WTC11 (cell line): ENCODE data around the gene ZNF750. TPM values are rescaled to one million over a fixed set of nuclear protein-coding genes. Genes with fewer than 3 reads are reported as not detected.

Experiments
- ATAC-seq: fragments of 200-7000 bp; cut with Tn5 transposase; 2 replicates; pipeline ENCODE4 v1.10.0; 2021; ENCODE audit warnings: mild to moderate bottlenecking, moderate library complexity
- CTCF ChIA-PET: fragments of 300-600 bp; sonication (Branson Sonifier 250); formaldehyde crosslinking; loops from one replicate; lab custom pipeline; 2021; ENCODE audit warnings: antibody characterized with exemption; lab: Charles Lee
- POLR2A ChIA-PET: fragments of 350-600 bp; sonication (Branson Sonifier 250); formaldehyde crosslinking; loops from one replicate; lab custom pipeline; 2021; ENCODE audit warnings: antibody characterized with exemption; lab: Charles Lee
- DNase-seq: peaks from one replicate; pipeline ENCODE4 v3.0.0; 2021; ENCODE audit warnings: low spot score
- H3K27ac Mint-ChIP-seq: 2 replicates; pipeline ENCODE4 v1.8.0; 2021; ENCODE audit warnings: mixed read lengths
- H3K27me3 Mint-ChIP-seq: 2 replicates; pipeline ENCODE4 v1.8.0; 2021; ENCODE audit warnings: low read depth, mild to moderate bottlenecking, moderate library complexity, mixed read lengths
- H3K36me3 Mint-ChIP-seq: 2 replicates; pipeline ENCODE4 v1.8.0; 2021; ENCODE audit warnings: mixed read lengths
- H3K4me1 Mint-ChIP-seq: 2 replicates; pipeline ENCODE4 v1.8.0; 2022; ENCODE audit warnings: mixed read lengths
- H3K4me3 Mint-ChIP-seq: 2 replicates; pipeline ENCODE4 v1.8.0; 2021; ENCODE audit warnings: mild to moderate bottlenecking, moderate library complexity, mixed read lengths
- H3K9me3 Mint-ChIP-seq: 2 replicates; pipeline ENCODE4 v1.8.0; 2021; ENCODE audit warnings: mixed read lengths
- ATF1 ChIP-seq: sonication (generic); formaldehyde crosslinking; IDR thresholded peaks from 2 replicates; pipeline ENCODE4 v1.8.1; 2023; ENCODE audit warnings: mild to moderate bottlenecking, moderate library complexity, missing genetic modification reagents
- ATF6 ChIP-seq: sonication (generic); formaldehyde crosslinking; IDR thresholded peaks from 2 replicates; pipeline ENCODE4 v1.8.1; 2023; ENCODE audit warnings: mild to moderate bottlenecking, missing genetic modification reagents
- CDX4 ChIP-seq: fragments of 250-450 bp; sonication (Bioruptor Pico); IDR thresholded peaks from 2 replicates; pipeline ENCODE4 v1.9.0; 2021; ENCODE audit warnings: moderate library complexity, mild to moderate bottlenecking, inconsistent platforms, borderline replicate concordance
- FOXJ3 ChIP-seq: sonication (generic); formaldehyde crosslinking; IDR thresholded peaks from 2 replicates; pipeline ENCODE4 v1.9.0; 2021; ENCODE audit warnings: missing genetic modification reagents, mild to moderate bottlenecking, borderline replicate concordance
- FOXP1 ChIP-seq: sonication (generic); formaldehyde crosslinking; IDR thresholded peaks from 2 replicates; pipeline ENCODE4 v1.8.0; 2022; ENCODE audit warnings: missing genetic modification reagents, mild to moderate bottlenecking, moderate library complexity, borderline replicate concordance
- FOXP4 ChIP-seq: sonication (generic); formaldehyde crosslinking; IDR thresholded peaks from 2 replicates; pipeline ENCODE4 v1.8.0; 2022; ENCODE audit warnings: mild to moderate bottlenecking, missing genetic modification reagents
- HMGXB4 ChIP-seq: sonication (generic); formaldehyde crosslinking; IDR thresholded peaks from 2 replicates; pipeline ENCODE4 v1.8.1; 2023; ENCODE audit warnings: mild to moderate bottlenecking, moderate library complexity, missing genetic modification reagents
- NFE2L1 ChIP-seq: sonication (generic); formaldehyde crosslinking; IDR thresholded peaks from 2 replicates; pipeline ENCODE4 v1.8.1; 2023; ENCODE audit warnings: missing genetic modification reagents
- TEAD1 ChIP-seq: sonication (generic); formaldehyde crosslinking; IDR thresholded peaks from 2 replicates; pipeline ENCODE4 v1.8.0; 2022; ENCODE audit warnings: mild to moderate bottlenecking, missing genetic modification reagents
- ZNF121 ChIP-seq: sonication (generic); formaldehyde crosslinking; IDR thresholded peaks from 2 replicates; pipeline ENCODE4 v1.8.0; 2023; ENCODE audit warnings: missing genetic modification reagents
- ZNF396 ChIP-seq: fragments of 250-450 bp; sonication (Bioruptor Pico); IDR thresholded peaks from 2 replicates; pipeline ENCODE4 v1.8.0; 2021; ENCODE audit warnings: mild to moderate bottlenecking, moderate library complexity, borderline replicate concordance
- ZNF416 ChIP-seq: fragments of 250-450 bp; sonication (Bioruptor Pico); IDR thresholded peaks from 2 replicates; pipeline ENCODE4 v1.9.0; 2021; ENCODE audit warnings: mild to moderate bottlenecking, inconsistent platforms
- ZNF671 ChIP-seq: fragments of 250-450 bp; sonication (Bioruptor Pico); IDR thresholded peaks from 2 replicates; pipeline ENCODE4 v1.8.0; 2021; ENCODE audit warnings: mild to moderate bottlenecking
- total RNA-seq: library from RNA; stranded (reverse); gene quantifications from 3 replicates; pipeline ENCODE4 v1.2.3, GENCODE V29; 2021
- TF ChIP-seq, protein P1 (sequence below): sonication (generic); formaldehyde crosslinking; IDR thresholded peaks from 2 replicates; pipeline ENCODE4 v1.8.0; 2022; ENCODE audit warnings: missing genetic modification reagents
- TF ChIP-seq, protein P2 (sequence below): sonication (generic); formaldehyde crosslinking; conservative IDR thresholded peaks from 2 replicates; pipeline ENCODE4 v1.8.1; 2022; ENCODE audit warnings: mild to moderate bottlenecking, missing genetic modification reagents
- TF ChIP-seq, protein P3 (sequence below): sonication (generic); formaldehyde crosslinking; IDR thresholded peaks from 2 replicates; pipeline ENCODE4 v1.8.1; 2022; ENCODE audit warnings: low read depth, mild to moderate bottlenecking, moderate library complexity, missing genetic modification reagents, borderline replicate concordance
- TF ChIP-seq, protein P4 (sequence below): sonication (generic); formaldehyde crosslinking; conservative IDR thresholded peaks from 2 replicates; pipeline ENCODE4 v1.8.1; 2023; ENCODE audit warnings: mild to moderate bottlenecking, low read depth, missing genetic modification reagents, moderate library complexity

The ZNF750 gene
- total RNA-seq, 1 experiment from 2014 or later = 0.04 TPM

- Mint-ChIP-seq H3K27me3 (no peaks in the 10 kb centered on the region), H3K4me3 (no peak overlapping the region), H3K36me3 (peaks cover 17% of the 10 kb centered on the region), H3K27ac (peak overlapping the region; percentile 27; the same call in 1 of the 2 replicates), H3K9me3 (no peaks in the 10 kb centered on the region), H3K4me1 (no peaks in the 10 kb centered on the region)
- ATAC-seq (no peak), DNase-seq (no peak)
- TF ChIP-seq ATF6 (CRISPR knock-in tag) (no peak), HMGXB4 (CRISPR knock-in tag) (no peak), TEAD1 (no peak)
- TF ChIP-seq, protein P1, sequence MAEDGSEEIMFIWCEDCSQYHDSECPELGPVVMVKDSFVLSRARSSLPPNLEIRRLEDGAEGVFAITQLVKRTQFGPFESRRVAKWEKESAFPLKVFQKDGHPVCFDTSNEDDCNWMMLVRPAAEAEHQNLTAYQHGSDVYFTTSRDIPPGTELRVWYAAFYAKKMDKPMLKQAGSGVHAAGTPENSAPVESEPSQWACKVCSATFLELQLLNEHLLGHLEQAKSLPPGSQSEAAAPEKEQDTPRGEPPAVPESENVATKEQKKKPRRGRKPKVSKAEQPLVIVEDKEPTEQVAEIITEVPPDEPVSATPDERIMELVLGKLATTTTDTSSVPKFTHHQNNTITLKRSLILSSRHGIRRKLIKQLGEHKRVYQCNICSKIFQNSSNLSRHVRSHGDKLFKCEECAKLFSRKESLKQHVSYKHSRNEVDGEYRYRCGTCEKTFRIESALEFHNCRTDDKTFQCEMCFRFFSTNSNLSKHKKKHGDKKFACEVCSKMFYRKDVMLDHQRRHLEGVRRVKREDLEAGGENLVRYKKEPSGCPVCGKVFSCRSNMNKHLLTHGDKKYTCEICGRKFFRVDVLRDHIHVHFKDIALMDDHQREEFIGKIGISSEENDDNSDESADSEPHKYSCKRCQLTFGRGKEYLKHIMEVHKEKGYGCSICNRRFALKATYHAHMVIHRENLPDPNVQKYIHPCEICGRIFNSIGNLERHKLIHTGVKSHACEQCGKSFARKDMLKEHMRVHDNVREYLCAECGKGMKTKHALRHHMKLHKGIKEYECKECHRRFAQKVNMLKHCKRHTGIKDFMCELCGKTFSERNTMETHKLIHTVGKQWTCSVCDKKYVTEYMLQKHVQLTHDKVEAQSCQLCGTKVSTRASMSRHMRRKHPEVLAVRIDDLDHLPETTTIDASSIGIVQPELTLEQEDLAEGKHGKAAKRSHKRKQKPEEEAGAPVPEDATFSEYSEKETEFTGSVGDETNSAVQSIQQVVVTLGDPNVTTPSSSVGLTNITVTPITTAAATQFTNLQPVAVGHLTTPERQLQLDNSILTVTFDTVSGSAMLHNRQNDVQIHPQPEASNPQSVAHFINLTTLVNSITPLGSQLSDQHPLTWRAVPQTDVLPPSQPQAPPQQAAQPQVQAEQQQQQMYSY (CRISPR knock-in tag) = no peak
- ChIA-PET CTCF (interaction anchor here (1.5 kb wide), 1 partner anchor 10 kb away, joined by 3 read pairs; no protein-coding TSS in a partner anchor), POLR2A (interaction anchor here (0.6 kb wide), 1 partner anchor 195 kb away, joined by 3 read pairs; no protein-coding TSS in a partner anchor)
Measured at GRCh38 chr17:82791532-82791931, 48.3 kb downstream of the ZNF750 start.

GRCh38 chr17:82790391-82790790 lies 49.4 kb downstream of the ZNF750 start:
- ChIA-PET POLR2A (no interaction called here), CTCF (no interaction called here)
- Mint-ChIP-seq H3K4me1 (no peaks in the 10 kb centered on the region), H3K36me3 (peaks cover 20% of the 10 kb centered on the region), H3K9me3 (no peaks in the 10 kb centered on the region), H3K4me3 (no peak overlapping the region), H3K27ac (no peak overlapping the region; the same call in 1 of the 2 replicates), H3K27me3 (no peaks in the 10 kb centered on the region)
- DNase-seq = no peak
- TF ChIP-seq ZNF416 (no peak), FOXJ3 (CRISPR knock-in tag) (no peak), ZNF671 (CRISPR knock-in tag) (no peak), ZNF121 (no peak), FOXP1 (CRISPR knock-in tag) (no peak), ZNF396 (CRISPR knock-in tag) (no peak), FOXP4 (no peak), ATF1 (CRISPR knock-in tag) (no peak), NFE2L1 (CRISPR knock-in tag) (no peak), CDX4 (CRISPR knock-in tag) (no peak)
- TF ChIP-seq, protein P2, sequence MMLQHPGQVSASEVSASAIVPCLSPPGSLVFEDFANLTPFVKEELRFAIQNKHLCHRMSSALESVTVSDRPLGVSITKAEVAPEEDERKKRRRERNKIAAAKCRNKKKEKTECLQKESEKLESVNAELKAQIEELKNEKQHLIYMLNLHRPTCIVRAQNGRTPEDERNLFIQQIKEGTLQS (CRISPR knock-in tag) = no peak
- TF ChIP-seq, protein P3, sequence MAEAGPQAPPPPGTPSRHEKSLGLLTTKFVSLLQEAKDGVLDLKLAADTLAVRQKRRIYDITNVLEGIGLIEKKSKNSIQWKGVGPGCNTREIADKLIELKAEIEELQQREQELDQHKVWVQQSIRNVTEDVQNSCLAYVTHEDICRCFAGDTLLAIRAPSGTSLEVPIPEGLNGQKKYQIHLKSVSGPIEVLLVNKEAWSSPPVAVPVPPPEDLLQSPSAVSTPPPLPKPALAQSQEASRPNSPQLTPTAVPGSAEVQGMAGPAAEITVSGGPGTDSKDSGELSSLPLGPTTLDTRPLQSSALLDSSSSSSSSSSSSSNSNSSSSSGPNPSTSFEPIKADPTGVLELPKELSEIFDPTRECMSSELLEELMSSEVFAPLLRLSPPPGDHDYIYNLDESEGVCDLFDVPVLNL = no peak
- TF ChIP-seq, protein P4, sequence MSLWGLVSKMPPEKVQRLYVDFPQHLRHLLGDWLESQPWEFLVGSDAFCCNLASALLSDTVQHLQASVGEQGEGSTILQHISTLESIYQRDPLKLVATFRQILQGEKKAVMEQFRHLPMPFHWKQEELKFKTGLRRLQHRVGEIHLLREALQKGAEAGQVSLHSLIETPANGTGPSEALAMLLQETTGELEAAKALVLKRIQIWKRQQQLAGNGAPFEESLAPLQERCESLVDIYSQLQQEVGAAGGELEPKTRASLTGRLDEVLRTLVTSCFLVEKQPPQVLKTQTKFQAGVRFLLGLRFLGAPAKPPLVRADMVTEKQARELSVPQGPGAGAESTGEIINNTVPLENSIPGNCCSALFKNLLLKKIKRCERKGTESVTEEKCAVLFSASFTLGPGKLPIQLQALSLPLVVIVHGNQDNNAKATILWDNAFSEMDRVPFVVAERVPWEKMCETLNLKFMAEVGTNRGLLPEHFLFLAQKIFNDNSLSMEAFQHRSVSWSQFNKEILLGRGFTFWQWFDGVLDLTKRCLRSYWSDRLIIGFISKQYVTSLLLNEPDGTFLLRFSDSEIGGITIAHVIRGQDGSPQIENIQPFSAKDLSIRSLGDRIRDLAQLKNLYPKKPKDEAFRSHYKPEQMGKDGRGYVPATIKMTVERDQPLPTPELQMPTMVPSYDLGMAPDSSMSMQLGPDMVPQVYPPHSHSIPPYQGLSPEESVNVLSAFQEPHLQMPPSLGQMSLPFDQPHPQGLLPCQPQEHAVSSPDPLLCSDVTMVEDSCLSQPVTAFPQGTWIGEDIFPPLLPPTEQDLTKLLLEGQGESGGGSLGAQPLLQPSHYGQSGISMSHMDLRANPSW = no peak
- ATAC-seq = no peak
